22Rv1 (cell line): Measurements from ENCODE around the gene LRRC26.

Experiments used
- H3K27ac ChIP-seq: fragments of 450-650 bp; 2 replicates; pipeline ENCODE4 v1.5.1; 2017
- CTCF ChIP-seq: fragments of 450-650 bp; IDR thresholded peaks from 2 replicates; pipeline ENCODE4 v1.5.1; 2017; ENCODE audit warnings: mild to moderate bottlenecking
- ZFX ChIP-seq: fragments of 450-650 bp; IDR thresholded peaks from 2 replicates; pipeline ENCODE4 v1.6.1; 2017; ENCODE audit warnings: antibody characterized with exemption, borderline replicate concordance

LRRC26 gene

GRCh38 chr9:137128862-137129455, 40.9 kb downstream of the LRRC26 start:
- peak overlapping the region; percentile 93 for H3K27ac ChIP-seq
- TF ChIP-seq ZFX = no peak

GRCh38 chr9:137128158-137128861, 41.5 kb downstream of the LRRC26 start:
- H3K27ac ChIP-seq = peak overlapping the region; percentile 93
- TF ChIP-seq CTCF = no peak
- no peak for TF ChIP-seq ZFX

- no peak for TF ChIP-seq CTCF
- no peak for TF ChIP-seq ZFX
- H3K27ac ChIP-seq = peak overlapping the region; percentile 93
These were observed 42.3 kb downstream of the LRRC26 start for GRCh38 chr9:137127301-137128157.

GRCh38 chr9:137126786-137127185, 43.1 kb downstream of the LRRC26 start:
- peak overlapping the region; percentile 93 for H3K27ac ChIP-seq
- no peak for TF ChIP-seq ZFX

GRCh38 chr9:137123952-137124462, 45.8 kb downstream of the LRRC26 start:
- peak overlapping the region; percentile 60 for H3K27ac ChIP-seq

- peak overlapping the region; percentile 60 for H3K27ac ChIP-seq
These were observed 46.4 kb downstream of the LRRC26 start for GRCh38 chr9:137123468-137123837.

GRCh38 chr9:137122796-137123467, 46.9 kb downstream of the LRRC26 start:
- H3K27ac ChIP-seq = peak overlapping the region; percentile 60

More at GRCh38 chr9:137123468-137123837, 46.4 kb downstream of the LRRC26 start:
- TF ChIP-seq CTCF (no peak), ZFX (no peak)

GRCh38 chr9:137121927-137122795, 47.7 kb downstream of the LRRC26 start:
- peak overlapping the region; percentile 60 for H3K27ac ChIP-seq
